ENCODE measurements around the gene ETV4.

The ETV4 gene

DNA sequence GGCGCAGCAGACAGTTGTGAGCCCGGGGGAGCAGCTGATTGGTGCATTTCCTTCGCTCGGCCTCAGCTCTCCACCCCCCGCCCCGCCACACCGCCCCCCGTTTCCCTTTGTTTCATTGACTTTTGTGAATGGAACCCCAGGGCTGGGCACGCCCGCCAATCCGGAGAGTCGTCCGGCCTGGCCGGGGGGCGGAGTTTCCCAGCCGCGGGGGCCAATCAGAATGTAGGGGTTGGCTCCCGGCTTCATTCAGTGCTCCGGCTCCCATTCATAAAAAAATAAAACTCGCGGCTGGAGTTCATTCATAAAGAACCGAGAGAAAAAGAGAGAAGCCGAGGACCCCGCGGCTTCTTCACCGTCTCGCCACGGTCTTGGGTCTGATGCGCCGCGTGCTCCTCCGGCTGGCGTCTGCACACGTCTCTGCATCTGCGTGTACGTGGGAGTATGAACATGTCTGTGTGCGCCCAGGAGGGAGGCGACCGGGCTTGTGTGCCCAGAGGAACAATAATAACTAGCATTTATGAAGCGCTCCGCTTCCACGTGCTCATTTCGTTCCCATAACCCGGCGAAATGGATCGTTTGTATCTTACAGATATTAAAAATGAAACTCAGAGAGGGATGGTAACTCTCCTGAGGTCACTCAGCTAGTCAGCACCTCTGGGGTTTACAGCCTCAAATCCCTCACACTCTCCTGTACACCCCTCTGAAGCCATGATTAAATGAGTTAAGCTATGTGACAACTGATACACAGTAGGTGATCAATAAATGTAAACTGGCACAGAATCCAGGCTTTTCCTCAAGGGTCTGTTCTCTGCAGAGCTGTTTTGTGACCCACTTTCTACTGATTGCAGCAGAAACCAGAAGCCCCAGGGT is at the start of gene ETV4:
Gene ETV4 (minus strand): TSS at position 22 of the 870 bp plus-strand sequence. CDS start 723 bp downstream, outside the sequence.
- DNase-seq (ENCODE audit: low spot score): peak; percentile 98

DNA sequence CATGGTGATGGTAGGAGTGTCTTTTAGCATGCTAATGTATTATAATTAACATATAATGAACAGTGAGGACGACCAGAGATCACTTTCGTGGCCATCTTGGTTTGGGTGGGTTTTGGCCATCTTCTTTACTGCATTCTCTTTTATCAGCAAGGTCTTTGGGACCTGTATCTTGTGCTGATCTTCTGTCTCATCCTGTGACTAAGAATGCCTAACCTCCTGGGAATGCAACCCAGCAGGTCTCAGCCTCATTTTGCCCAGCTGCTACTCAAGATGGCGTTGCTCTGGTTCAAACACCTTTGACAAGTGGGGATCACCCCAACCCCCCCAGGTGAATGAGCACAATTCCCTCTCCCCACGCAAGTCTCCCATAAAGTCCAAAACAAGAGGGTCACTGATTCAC is 49.3 kb upstream of the ETV4 start:
- no peak for DNase-seq (ENCODE audit: low spot score)

DNA sequence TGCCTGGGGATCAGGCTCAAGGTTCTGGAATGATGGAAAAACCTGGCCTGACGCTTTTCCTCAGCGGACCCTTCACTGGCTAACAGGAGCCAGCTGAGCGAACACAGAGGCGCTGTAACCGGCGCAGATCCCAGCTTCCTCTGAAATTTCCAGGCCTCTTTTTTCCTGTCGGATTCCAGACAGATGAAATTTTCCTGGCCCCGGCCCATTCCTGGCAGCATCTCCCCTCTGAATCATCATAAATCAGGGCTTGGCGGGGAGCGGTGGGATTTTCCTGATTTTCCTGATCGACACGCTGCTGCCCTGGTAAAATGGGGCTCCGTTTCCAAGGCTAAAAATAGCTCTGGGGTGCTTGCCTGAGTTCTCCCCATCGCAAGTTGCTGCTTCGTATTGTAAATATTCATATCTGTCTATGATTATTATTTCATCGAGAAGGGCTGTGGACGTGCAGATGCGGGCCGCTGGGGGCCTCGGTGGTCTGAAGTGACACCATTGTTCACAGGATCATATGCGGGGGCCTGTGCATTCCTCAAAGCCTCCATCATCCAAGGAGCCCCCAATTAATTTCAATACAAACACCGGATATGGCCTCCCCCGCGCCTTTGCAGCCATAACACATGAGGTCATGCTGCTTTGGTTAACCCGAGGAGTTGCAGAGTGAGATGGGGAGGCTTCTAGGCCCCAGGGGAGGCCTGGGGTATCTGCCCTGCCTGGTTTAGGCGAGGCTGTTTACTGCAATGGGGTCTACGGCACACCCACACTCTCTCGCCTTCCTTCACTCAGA is 45.8 kb upstream of the ETV4 start:
- peak; percentile 65 for DNase-seq (ENCODE audit: low spot score)

DNA sequence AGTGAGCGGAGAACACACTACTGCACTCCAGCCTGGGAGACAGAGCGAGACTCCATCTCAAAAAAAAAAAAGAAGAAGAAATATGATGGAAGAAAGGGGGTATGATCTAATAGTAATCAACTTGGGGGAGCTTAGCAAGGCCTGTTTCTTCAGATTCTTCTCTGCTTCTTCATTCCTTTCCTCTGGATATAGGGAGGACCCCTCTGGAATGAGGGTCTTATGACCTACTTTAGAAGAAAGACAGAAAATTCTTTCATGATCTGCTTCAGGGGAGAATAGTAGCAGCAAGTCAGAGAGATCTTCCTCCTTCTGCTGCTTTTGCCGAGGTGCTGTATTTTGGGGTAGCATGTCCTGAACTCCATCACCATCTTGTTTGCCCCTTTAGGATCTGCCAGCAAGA is 44.9 kb upstream of the ETV4 start:
- no peak for DNase-seq (ENCODE audit: low spot score)

DNA sequence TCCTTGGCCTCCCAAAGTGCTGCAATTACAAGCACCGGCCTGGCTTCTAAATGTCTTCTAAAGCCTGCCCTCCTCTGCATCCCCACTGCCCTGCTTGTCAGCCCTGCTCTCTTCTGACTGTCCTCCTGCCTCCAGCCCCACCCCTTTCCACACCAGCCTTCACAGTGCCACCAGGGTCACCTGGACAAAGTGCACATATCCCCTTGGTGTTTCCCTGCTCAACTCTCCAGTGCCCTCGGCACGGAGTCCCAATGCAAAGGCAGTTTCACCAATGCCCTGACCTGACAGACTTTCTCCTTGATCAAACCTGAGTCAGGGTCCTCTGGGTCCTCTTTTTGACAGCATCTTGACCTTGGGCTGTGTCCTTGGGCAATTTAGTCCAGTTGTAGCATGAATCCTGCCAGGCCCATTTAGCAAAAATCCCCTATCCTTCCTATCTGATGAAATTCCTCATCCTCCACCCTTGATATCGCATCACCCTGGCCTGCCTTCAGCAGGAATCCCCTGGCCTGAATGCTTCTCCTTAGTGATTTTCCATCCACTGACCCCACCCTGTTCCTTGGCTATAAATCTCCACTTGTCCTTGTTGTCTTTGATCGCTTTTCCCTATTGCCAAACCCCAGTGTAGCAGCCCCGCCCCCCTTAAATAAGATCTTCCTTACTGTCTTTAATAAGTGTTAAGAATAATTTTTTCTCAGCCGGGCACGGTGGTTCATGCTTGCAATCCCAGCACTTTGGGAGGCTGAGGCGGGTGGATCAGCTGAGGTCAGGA is 42.7 kb upstream of the ETV4 start:
- DNase-seq (ENCODE audit: low spot score): no peak

DNA sequence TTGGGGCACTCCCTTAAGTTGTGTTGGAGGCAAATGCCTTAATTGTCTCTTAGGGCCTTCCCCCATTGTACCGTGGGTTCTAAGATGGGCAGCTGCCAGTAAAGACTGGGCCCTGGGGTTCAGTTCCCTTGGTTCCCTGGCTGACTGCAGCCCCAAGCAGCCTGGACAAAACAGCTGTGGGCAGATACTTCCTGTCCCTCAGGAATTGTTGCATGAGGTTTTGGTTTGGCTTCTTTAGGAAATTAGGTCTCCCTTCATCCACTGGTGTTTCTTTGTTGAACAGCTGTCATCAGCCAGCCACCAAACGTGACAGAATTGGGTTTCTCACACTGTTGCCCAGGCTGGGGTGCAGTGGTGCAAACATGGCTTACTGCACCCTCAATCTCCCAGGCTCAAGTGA is 42.0 kb upstream of the ETV4 start:
- no peak for DNase-seq (ENCODE audit: low spot score)

DNA sequence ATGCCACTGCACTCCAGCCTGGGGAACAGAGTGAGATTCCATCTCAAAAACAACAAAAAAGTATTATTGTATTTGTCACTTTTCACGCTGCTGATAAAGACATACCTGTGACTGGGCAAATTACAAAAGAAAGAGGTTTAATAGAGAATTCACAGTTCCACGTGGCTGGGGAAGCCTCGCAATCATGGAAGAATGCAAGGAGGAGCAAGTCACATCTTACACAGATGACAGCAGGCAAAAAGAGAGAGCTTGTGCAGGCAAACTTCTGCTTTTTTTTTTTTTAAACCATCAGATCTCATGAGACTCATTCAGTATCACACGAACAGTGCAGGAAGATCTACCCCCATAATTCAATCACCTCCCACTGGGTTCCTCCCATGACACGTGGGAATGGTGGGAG is 41.5 kb upstream of the ETV4 start:
- DNase-seq (ENCODE audit: low spot score): no peak

DNA sequence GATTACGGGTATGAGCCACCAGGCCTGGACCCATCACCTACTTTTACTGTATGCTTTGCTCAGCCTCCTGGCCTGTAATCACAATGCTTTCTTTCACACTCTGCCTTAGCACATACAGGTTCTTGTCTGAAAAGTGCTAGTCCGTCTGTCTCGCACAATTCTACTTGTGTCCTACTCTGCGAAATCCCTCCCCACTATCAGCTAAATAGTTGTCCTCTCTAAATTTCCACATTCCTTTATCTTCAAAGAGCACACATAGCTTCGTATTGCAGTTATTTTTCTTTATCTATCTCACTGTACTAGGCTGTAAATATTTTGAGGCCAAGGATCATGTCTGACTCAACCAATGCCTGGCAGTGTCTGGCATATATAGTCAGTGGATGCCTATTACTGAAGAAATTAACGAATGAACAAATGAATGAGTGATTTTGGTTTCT is 38.5 kb upstream of the ETV4 start:
- DNase-seq (ENCODE audit: low spot score): no peak

DNA sequence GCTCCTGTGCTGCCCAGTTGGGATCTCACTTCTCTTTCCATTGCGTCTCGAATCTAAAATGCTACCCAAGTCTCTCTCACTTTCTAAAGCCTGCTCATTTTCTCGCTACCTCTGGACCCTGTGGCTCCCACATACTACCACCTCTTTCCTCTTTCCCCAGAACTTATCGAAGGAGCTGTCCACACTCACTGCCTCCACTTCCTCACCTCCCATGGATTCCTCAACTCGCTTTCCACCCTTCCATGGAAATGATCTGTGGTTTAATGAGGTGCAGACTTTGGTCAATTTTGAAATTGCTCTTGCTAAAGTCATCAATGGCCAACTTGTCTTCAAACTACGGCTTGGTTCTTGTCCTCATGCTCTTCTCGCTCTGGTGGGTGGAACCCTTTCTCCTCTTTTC is 37.2 kb upstream of the ETV4 start:
- no peak for DNase-seq (ENCODE audit: low spot score)

DNA sequence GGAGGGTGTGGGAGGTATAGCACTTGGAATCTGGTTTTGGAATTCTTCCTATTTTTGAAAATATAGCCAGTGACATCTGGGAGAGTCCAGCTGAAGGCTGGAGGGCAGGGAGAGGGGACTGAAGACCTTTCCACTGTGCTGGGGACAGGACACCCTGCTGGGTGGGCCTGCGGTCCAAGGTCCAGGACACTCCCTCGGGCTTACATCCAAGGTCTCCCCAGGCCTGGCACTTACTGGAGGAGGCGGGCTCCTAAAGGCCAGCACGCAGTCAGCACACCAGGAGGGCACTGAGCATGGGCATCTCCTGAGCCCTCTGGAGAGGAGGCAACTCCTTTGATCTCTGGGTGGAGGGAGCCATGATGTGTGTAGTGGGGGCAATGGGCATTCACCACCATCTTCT is 35.5 kb upstream of the ETV4 start:
- no peak for DNase-seq (ENCODE audit: low spot score)

DNA sequence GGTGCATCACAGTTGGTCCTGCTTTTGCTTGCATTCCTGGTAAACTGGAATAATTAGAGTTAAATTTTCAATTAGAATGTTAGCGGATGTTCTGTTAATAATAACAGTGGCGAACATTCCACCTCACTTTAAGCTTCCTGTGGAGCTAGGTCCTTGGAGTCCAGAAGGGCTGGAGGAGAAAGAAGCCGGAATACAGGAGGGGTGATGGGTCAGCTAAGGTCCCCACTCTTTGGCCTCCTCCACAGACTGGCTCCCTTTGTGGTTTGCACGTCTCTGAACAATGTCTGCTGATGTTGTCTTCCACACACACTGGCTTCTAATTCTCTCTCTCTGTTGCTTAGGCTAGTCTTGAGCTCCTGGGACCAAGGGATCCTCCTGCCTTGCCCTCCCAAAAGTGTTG is 35.0 kb upstream of the ETV4 start:
- no peak for DNase-seq (ENCODE audit: low spot score)

DNA sequence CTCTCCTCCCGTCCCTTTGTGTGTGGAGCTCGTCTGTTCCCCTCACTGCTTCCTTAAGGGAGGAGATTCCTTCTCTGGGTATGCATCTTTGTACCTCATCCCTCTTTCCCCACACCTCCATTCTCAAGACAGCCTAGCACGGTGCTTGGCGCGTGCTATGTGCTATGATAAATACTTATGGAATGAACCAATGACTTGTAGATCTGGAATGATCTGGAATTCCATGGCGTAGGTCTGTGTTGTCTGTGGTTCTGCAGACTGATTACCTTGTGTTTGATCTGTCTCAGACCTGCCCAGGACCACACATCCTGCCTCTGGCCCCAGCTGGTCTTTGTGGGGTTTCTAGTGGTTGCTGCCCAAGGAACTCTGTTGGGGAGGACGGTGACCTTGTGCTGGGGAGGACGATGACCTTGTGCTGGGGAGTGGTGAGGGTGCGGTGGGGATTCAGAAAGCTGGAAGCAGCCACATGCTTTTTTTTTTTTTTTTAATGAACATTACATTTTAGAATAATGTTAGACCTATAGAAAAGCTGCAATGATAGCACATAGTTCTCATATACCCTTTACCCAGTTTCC is 33.5 kb upstream of the ETV4 start:
- peak; percentile 64 for DNase-seq (ENCODE audit: low spot score)

DNA sequence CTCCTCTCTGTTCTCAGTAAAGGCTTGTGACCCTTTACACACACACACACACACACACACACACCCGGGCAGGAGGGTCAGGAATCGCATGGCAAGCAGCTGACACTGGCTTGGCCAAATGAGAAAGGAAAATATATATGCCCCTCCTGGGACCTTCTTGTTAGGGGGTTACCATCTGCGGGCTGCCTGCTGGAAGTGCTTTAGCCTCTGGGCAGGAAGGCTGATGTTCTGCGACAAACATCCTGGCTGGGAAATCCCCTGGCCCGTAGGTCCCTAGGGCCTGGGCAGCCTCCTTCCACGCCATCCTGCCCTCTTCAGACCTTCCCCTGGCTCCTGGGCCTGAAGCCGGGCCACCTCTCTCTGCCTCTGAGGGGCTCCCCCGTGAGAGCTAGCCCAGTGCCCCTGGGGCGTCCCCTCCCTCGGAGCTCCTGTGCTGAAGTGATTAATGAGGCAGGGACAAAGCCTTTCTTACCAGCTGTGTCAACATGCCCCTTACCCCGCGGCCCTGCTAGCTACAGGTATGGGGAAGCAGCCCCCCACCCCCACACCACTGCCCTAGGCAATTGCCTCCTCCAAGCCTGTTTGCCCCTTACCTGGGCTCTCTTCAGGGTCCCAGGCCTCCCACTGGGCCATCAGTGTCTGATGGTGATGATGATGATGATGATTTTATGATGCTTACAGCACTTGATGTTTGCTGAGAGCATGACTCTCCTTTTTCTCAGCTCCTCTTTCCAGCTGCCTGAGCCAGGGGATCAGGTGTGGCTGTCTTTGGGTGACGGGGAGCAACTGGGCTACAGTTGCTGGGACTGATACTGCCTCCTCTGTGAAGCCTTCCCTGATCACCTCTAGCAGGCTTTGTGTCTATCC is 32.8 kb upstream of the ETV4 start:
- no peak for DNase-seq (ENCODE audit: low spot score)

DNA sequence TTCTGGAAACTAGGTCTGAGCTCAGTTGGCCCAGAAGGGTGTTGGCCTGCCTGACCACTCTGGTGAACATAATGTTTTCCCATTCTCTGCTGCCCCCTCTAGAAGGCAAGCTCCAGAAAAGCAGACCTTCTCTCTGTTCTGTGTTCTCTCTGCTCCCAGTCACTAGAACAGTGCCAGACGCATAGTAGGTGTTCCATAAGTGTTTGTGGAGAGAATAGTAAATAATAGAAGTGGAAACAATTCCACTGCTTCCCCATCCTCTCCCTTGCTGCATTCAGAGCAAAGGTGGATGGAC is 32.2 kb upstream of the ETV4 start:
- no peak for DNase-seq (ENCODE audit: low spot score)

DNA sequence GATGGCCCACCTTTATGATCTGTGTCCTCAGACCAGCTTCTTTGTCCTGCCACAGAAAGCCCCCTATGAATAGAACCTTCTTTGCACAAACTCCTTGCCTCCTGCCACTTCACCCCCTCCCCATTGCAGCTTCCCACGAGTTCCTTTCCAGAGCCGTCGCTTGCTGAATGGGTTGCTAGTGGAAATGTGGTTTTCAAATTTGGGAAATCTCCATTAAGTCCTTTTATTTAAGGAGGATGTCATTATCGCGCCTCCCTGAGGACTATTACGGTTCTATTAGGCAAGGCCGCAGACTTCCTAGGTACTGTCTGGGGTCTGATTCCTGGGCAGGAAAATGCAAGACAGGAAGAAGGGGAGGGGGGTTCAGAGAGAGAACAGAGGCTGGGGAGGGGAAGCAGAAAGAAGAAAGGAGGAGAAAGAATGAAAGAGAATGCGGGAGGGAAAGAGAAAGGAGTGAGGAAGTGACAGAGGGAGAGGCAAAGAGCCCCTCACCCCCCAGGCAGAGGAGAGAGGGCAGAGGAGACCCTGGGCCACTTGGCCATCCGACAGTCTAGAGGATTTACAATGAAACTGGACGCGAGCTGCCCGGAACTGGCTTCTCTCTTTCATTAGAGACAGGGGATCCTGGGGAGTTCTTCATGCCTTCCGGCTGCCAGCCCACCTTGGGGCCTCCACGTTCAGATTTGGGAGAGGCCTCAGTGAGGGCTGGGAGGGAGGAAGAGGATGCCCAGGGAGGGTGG is 31.7 kb upstream of the ETV4 start:
- DNase-seq (ENCODE audit: low spot score): no peak

DNA sequence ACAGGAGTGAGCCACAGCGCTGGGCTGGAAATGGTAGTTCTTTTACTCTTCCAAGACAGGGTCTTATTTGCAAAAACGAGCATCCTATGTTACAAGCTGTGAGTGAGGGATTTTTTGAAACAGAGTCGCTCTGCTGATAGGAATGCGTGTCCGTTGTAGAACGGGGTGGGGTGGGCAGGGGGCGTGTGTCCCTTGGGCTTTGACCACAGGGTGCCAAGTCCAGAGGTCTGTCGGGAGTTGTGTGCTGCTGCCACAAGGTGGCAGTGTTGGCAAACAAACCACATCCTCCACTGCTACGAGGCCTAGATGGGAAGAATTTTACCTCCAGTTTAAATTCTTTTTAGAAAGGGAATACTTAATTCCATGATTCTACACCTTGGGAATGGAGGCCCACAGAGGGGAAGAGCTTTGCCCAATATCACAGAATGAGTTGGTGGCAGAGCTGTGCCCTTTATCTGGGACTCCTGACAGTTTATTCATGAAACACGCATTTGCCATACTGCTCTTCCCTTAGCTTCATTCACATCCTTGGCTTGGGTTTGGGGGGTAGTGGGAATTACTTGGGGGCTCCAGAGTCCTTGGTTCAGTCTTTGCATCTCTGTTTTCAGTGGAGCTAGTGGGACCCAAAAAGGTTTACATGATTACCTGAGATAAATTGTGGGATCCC is 30.6 kb upstream of the ETV4 start:
- DNase-seq (ENCODE audit: low spot score): peak; percentile 71

DNA sequence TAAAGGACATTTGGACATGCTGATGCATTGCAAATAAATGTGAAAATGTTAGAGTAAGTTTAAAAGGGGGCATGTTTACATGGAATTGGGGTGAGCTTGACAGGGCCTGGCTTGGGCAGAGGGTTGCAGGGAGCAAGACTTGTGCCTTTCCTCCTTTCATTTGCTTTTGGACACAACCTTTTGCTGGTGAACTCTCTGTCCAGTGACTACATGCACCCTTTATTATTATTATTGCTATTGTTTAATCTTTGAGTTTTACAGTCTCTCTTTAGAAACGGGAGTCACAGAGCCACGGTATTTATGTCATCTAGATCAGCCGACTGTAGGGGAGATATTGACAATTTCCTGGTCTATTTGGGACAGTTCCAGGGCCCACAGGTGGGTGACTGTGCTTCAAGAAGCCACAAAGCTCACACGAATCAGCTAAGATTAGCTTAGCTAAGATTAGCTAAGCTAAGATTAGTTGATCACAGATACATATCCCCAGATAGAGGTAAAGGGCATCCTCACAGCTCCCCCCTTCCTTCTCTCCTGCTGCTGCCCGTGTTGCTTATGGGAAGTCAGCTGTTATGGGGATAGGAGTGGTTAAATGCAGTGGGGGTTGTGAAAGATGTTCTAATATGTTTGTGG is 28.9 kb upstream of the ETV4 start:
- DNase-seq (ENCODE audit: low spot score): no peak

DNA sequence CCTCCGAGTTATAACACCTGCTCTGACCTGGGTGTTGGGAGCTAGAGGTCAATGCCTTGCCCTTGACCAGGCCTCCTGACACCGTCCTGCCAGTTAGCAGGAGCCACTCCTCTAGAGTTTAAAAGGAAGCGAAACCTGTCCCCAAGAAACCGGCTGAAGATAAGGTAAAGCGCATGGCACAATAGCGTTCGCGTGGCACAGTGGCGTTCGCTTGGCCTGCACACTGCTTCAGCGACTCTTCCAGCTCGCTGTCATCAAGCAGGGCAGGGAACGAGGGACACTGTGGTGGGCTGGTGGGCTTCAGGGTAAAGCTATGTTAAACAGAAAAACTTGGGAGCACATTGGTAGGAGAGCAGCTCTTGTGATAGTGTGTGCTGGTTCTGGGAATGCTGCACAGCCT is 28.2 kb upstream of the ETV4 start:
- DNase-seq (ENCODE audit: low spot score): no peak

DNA sequence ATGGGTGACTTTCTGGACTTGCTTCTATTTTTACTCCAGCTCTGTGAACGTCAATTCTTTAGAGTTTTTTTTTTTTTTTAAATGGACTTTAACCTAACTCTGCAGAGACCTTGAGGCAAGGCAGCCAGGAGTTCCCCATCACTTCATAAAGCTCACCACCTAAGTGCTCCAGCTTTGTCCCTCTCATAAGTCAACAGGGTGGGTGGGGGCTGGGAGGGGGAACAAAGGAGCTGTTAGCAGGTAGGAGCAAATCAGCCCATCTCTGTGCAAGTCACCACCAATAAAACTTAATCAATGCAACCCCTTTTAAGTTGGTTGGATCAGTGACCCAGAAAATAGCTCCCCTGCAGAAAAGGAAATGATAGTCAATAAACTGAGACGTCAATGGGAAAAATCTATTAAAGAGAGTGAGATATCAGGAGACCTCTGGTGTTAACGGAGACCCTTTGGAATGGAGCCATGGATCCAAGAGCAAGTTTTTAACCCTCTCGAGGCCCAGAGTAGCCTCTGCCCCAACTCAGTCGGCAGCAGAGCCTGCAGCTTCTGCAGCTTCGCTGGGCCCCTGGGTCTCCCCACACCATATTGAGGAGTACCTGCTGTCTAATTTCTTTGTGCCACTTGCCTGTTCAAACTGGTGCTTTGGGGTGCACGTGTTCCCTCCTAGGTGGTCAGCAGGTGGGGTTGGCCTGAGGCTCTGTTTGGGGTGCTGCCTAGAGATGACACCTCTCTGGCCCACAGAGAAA is 27.6 kb upstream of the ETV4 start:
- no peak for DNase-seq (ENCODE audit: low spot score)

Data from AG08396 (cell line).